HFFc6 (cell line): Measurements from ENCODE around the gene NTN1. TPM values are rescaled to one million over a fixed set of nuclear protein-coding genes. Genes with fewer than 3 reads are reported as not detected.

ENCODE experiments used
- DNase-seq: peaks from one replicate; pipeline ENCODE4 v3.0.0-alpha.2; 2018
- H3K27ac Mint-ChIP-seq: 2 replicates; pipeline ENCODE4 v1.8.0; 2020; ENCODE audit warnings: mild to moderate bottlenecking, mixed read lengths
- H3K27me3 Mint-ChIP-seq: 2 replicates; pipeline ENCODE4 v1.8.0; 2021; ENCODE audit warnings: mild to moderate bottlenecking, moderate library complexity, mixed read lengths; ENCODE audit not compliant: insufficient read depth
- H3K36me3 Mint-ChIP-seq: 2 replicates; pipeline ENCODE4 v1.8.0; 2021; ENCODE audit warnings: low read depth, mixed read lengths
- H3K4me1 Mint-ChIP-seq: 2 replicates; pipeline ENCODE4 v1.8.0; 2020; ENCODE audit warnings: low read depth, mixed read lengths
- H3K4me3 Mint-ChIP-seq: 2 replicates; pipeline ENCODE4 v1.8.0; 2020; ENCODE audit warnings: mild to moderate bottlenecking, moderate library complexity, mixed read lengths
- H3K9me3 Mint-ChIP-seq: 2 replicates; pipeline ENCODE4 v1.8.0; 2020; ENCODE audit warnings: mild to moderate bottlenecking, mixed read lengths
- total RNA-seq, 6 experiments: library from RNA; stranded (reverse); fragmentation: NEBNext Ultra II Directional; extraction: Animal tissue kit (Norgen Biotek cat#: 25700); gene quantifications; 2 replicates in 1 of 6; 3 replicates in 5 of 6; pipeline ENCODE4 v1.2.3, GENCODE V29; 2021
- TF ChIP-seq, protein P1 (sequence below): fragments of 200-600 bp; sonication (generic); IDR thresholded peaks from 2 replicates; pipeline ENCODE4 v1.5.0; 2021; ENCODE audit warnings: antibody characterized with exemption, mild to moderate bottlenecking

The NTN1 gene
- total RNA-seq, 6 experiments from 2014 or later, result not detected

DNA sequence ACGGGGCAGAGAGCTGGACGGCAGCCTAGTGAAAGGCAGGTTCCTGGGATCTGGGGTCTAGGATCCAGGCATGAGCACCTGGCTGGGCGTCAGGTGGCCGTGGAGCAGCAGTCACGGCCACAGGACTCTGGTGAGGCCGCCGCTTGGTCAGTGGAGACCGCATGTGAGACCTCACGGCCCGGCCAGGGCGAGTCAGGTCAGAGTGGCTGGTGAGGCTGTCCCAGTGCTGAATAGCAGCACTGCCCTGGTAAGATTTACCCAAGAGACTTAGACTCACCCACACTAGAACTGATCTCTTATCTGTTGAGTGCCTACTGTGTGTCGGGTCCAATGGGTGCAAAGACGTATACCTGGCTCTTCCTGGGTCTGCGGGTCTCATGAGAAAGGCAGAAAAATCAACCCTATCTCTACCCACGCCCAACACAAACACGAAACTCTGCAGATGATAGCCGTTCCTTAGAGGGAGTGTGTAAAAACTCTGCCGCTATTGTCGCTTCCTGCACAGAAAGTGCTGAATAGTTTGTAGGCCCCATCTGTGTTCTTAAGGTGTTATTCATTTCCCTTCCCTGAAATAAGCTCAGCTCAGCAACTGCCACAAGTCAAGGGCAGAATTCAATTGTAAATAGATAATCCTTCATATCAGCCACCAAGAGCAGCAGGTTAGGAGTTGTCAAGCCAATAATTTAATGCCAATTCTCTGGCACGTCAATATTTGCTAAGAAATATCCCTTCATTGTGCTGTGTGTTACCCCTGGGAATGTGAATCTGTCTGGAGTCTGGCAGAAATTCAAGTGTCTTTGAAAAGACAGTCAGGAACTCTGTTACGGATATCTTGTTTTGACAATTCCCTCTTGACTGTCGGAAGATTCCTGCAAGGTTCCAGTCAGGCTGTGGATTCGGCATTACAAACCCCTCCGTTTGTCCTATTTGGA is 240.0 kb downstream of the NTN1 start:
- Mint-ChIP-seq H3K9me3 (peaks cover 6% of the 10 kb centered on the region), H3K4me1 (peaks cover 12% of the 10 kb centered on the region), H3K36me3 (peaks cover 19% of the 10 kb centered on the region), H3K27me3 (no peaks in the 10 kb centered on the region; the same call in 1 of the 2 replicates), H3K4me3 (no peak overlapping the region), H3K27ac (no peak overlapping the region)
- TF ChIP-seq, protein P1, sequence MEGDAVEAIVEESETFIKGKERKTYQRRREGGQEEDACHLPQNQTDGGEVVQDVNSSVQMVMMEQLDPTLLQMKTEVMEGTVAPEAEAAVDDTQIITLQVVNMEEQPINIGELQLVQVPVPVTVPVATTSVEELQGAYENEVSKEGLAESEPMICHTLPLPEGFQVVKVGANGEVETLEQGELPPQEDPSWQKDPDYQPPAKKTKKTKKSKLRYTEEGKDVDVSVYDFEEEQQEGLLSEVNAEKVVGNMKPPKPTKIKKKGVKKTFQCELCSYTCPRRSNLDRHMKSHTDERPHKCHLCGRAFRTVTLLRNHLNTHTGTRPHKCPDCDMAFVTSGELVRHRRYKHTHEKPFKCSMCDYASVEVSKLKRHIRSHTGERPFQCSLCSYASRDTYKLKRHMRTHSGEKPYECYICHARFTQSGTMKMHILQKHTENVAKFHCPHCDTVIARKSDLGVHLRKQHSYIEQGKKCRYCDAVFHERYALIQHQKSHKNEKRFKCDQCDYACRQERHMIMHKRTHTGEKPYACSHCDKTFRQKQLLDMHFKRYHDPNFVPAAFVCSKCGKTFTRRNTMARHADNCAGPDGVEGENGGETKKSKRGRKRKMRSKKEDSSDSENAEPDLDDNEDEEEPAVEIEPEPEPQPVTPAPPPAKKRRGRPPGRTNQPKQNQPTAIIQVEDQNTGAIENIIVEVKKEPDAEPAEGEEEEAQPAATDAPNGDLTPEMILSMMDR, result no peak
- no peak for DNase-seq

DNA sequence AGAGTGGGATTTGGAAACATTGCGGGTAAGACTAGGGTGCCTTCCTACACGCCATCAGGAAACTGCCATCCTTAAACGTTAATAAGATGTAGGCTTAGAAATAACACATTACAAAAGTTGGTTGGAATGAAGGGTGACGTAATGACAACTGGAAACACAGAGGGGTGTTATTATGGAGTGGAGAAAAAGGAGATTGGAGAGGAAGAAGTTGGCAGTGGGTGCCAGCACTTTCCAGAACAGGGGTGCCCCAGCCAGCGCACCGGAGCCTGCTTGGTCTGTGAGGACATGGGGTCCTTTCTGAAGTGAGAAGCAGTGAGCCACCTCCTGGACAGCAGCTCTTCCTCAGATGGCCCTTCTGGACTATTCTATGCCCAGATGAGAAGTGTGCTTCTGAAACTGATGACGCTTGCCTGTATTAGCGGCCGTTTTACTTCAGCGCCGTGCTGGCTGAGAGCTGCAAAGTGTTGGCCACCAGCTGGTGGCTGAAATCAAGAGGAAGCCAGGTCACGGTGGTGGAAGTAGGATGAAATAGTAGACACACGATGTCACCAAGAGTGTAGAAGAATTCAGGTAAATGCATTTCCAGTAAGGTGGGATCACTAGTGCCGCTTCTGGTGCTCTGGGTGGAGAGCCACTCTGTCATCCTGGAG is 244.8 kb downstream of the NTN1 start:
- H3K27ac Mint-ChIP-seq, result no peak overlapping the region
- peaks cover 8% of the 10 kb centered on the region for H3K9me3 Mint-ChIP-seq
- no peaks in the 10 kb centered on the region; the same call in 1 of the 2 replicates for H3K27me3 Mint-ChIP-seq
- DNase-seq, result no peak
- TF ChIP-seq, protein P1, result no peak
- H3K4me1 Mint-ChIP-seq, result no peaks in the 10 kb centered on the region
- no peak overlapping the region for H3K4me3 Mint-ChIP-seq
- peaks cover 23% of the 10 kb centered on the region for H3K36me3 Mint-ChIP-seq

DNA sequence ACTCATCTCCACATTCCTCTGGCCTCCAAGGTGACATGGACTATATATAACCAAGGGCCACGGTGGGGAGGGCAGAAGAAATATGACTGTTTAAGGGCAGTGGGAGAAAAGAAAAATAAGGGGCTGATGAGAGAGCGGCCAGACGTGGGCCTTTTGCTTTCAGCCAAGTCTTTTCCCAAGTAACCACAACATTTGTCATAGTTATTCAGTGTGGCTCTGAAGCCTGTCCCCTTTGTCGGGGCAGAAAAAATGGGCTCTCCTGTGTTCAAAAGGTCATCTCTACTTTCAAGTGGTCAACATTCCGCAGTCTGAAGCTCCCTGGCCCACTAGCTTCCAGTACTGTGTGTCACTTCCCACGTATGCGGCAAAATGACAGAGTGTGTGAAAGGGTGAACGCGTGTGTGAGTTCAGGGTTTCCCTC is 245.4 kb downstream of the NTN1 start:
- Mint-ChIP-seq H3K4me1 (no peaks in the 10 kb centered on the region), H3K27me3 (no peaks in the 10 kb centered on the region), H3K36me3 (peaks cover 23% of the 10 kb centered on the region), H3K4me3 (no peak overlapping the region), H3K27ac (no peak overlapping the region), H3K9me3 (peaks cover 8% of the 10 kb centered on the region)
- DNase-seq, result no peak
- TF ChIP-seq, protein P1, result no peak

DNA sequence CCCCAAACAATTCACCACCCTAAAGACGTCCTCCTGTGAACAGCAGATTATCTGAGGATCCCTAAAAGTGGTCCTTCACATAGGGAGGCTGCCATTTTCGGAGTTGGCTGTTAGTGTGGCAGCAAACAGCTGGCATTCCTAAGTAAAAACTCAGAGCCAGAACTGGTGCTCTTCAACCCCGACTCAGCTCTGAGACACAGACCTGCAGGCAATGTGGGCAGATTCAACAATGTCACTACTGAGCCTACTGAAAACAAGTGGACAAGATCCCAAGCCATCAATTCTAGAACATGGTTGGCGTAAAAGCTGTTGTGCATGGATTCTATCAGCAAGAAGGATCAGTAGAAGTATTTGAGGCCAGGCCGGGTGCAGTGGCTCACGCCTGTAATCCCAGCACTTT is 247.2 kb downstream of the NTN1 start:
- DNase-seq, result no peak
- TF ChIP-seq, protein P1, result no peak

DNA sequence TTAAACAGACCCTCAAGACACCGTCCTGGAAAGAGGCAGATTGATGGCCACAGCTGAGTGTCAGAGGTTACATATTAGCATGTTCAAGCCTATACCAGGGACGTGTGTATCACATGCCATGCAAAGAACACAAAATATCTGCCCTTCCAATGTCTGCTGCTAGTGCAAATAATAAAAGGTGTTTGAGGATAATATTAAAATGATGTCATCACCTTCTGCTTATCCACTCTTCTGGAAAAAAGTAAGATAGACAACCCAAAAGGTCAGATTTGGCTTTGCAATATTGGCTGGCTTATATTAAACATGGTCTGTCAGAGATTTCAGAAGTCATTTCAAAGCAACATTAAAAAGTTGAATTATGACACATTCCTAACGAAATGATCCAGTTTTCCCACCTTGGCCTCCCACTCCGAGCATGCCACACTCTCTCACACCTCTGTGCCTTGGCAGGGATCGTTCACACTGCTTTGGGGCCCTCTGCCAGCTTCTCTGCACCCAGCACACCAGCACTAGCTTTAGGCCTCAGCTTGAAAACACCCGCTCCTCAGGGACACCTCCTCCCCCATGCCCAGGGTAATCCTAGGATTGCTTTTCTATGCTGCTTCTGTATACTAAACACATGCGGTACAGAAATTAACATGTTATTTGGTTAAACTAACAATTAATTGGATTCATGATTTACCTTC is 248.2 kb downstream of the NTN1 start:
- no peaks in the 10 kb centered on the region for H3K4me1 Mint-ChIP-seq
- peaks cover 8% of the 10 kb centered on the region; the same call in 1 of the 2 replicates for H3K9me3 Mint-ChIP-seq
- no peak overlapping the region for H3K27ac Mint-ChIP-seq
- no peak for DNase-seq
- H3K4me3 Mint-ChIP-seq, result no peak overlapping the region
- TF ChIP-seq, protein P1, result no peak
- peaks cover 14% of the 10 kb centered on the region; the same call in 1 of the 2 replicates for H3K36me3 Mint-ChIP-seq
- no peaks in the 10 kb centered on the region for H3K27me3 Mint-ChIP-seq

More for the DNA sequence above, 247.2 kb downstream of the NTN1 start:
- Mint-ChIP-seq H3K27ac (no peak overlapping the region), H3K9me3 (peaks cover 8% of the 10 kb centered on the region), H3K4me3 (no peak overlapping the region), H3K36me3 (peaks cover 21% of the 10 kb centered on the region), H3K4me1 (no peaks in the 10 kb centered on the region), H3K27me3 (no peaks in the 10 kb centered on the region)
